Stomach (tissue), 4 donors: ENCODE measurements around the gene ZNF507.

ENCODE experiments used
- CTCF ChIP-seq, 7 experiments: fragments of 450-650 bp in 4 of 7; fragments of 200-600 bp in 3 of 7; sonication (generic) in 3 of 7; IDR thresholded peaks; one replicate each; pipeline ENCODE4 v1.5.1; 2016 to 2019; ENCODE audit warnings: antibody characterized with exemption in 7 of 7, control low read depth in 2 of 7, mild to moderate bottlenecking in 1 of 7
- POLR2A ChIP-seq, 4 donors: fragments of 450-650 bp; IDR thresholded peaks; one replicate each; pipeline ENCODE4 v1.6.1; 2016; ENCODE audit warnings: antibody characterized with exemption in 4 of 4, control low read depth in 2 of 4, mild to moderate bottlenecking in 1 of 4, moderate library complexity in 1 of 4
- POLR2AphosphoS5 ChIP-seq, 3 donors: sonication (generic); formaldehyde crosslinking; IDR thresholded peaks; one replicate each; pipeline ENCODE4 v1.6.1; 2016; ENCODE audit warnings: antibody characterized with exemption in 3 of 3

GRCh38 chr19:32347573-32347972, 2.2 kb downstream of the ZNF507 start:
- TF ChIP-seq CTCF (IDR thresholded peaks at IDR 0.05), result no peak
- TF ChIP-seq POLR2A (IDR thresholded peaks at IDR 0.05), result no peak
- no peak for TF ChIP-seq POLR2AphosphoS5 (IDR thresholded peaks at IDR 0.05)
